HL-60 (cell line): ENCODE results near the gene PODNL1.

Experiments used
- DNase-seq, 2 experiments: peaks; one replicate each; pipeline ENCODE4 v3.0.0-alpha.2; 2010 to 2020; ENCODE audit warnings: low read depth in 1 of 2, low spot score in 1 of 2
- H3K27ac ChIP-seq: fragments of 250-450 bp; sonication (Bioruptor Pico); replicated peaks from 2 replicates; pipeline ENCODE4 v1.5.1; 2020; ENCODE audit warnings: mild to moderate bottlenecking, moderate library complexity
- H3K27me3 ChIP-seq: fragments of 250-450 bp; sonication (Bioruptor Pico); 2 replicates; pipeline ENCODE4 v1.5.1; 2021; ENCODE audit warnings: mild to moderate bottlenecking, moderate library complexity; ENCODE audit not compliant: insufficient read depth, poor library complexity, severe bottlenecking
- H3K4me3 ChIP-seq: replicated peaks from 2 replicates; pipeline ENCODE4 v1.5.1; 2011; ENCODE audit warnings: mild to moderate bottlenecking, control low read depth, low read length; ENCODE audit not compliant: insufficient read depth
- GABPA ChIP-seq: IDR thresholded peaks from 2 replicates; pipeline ENCODE4 v1.6.1; 2012; ENCODE audit warnings: low read depth
- POLR2AphosphoS5 ChIP-seq: IDR thresholded peaks from 2 replicates; pipeline ENCODE4 v1.6.1; 2012; ENCODE audit warnings: low read depth
- SPI1 ChIP-seq: IDR thresholded peaks from 2 replicates; pipeline ENCODE4 v1.6.1; 2012; ENCODE audit warnings: low read depth, mild to moderate bottlenecking, borderline replicate concordance
- TF ChIP-seq, protein P1 (sequence below): IDR thresholded peaks from 2 replicates; pipeline ENCODE4 v1.6.1; 2012; ENCODE audit warnings: low read depth; ENCODE audit not compliant: insufficient replicate concordance
- TF ChIP-seq, protein P2 (sequence below): IDR thresholded peaks from one replicate; pipeline ENCODE4 v1.5.1; 2011; ENCODE audit warnings: low read length, control low read depth, inconsistent platforms; ENCODE audit not compliant: insufficient read depth

PODNL1 gene

DNA sequence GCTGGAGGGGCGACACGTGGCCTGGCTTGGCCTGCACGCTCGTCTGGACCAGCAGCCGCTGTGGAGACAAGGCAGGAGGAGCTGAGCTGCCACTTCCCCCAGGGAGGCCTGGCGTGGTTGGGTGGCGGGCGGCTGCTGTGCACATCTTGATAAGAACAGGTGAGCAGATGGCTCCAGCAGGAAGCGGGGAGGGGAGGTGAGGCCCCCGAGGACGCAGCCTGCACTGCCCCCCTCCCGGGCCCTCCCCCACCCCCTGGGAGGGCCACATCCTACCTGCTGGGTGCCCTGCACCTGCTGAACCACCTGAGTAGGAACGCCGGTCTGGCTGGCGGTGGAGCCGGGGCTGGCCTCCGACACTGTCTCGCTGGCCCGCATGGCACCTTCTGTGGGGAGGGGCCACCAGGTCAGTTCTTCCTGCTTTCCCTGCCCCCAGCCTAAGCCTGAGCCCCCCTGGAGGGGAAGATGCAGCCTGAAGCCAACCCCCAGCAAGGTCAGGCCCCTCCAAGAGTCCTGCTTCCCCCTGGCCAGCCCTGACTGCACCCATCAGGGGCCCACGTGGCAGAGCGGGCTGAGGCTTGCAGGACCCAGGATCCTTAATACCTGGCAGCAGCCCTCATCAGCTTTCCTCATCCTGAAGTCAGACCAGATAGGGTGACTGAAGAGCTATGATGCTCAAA is 45.1 kb upstream of the PODNL1 start:
- no peak overlapping the region for H3K27ac ChIP-seq
- DNase-seq: no peak
- no peaks in the 10 kb centered on the region for H3K27me3 ChIP-seq

DNA sequence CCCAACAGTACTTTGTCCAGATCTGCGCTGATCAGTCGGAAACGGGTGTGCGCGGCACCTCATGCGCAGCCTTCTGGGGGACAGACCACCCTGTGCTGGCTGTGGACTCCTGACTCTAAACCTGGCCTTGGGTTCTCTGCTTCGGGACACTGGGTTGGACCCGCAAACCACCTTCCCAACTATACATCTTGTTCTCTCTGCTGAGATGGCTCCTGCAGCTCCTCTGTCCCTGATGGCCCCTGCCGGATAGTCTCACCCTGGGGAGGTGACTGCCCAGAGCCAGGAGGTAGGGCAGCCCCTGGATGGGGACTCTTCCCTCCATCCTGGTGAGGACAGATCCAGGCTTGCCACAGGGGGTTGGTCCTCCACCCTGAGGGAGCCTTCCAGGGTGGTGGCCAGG is 44.6 kb upstream of the PODNL1 start:
- DNase-seq: no peak
- no peaks in the 10 kb centered on the region for H3K27me3 ChIP-seq
- no peak overlapping the region for H3K27ac ChIP-seq
- TF ChIP-seq GABPA (no peak), POLR2AphosphoS5 (no peak), SPI1 (no peak)
- TF ChIP-seq, protein P1, sequence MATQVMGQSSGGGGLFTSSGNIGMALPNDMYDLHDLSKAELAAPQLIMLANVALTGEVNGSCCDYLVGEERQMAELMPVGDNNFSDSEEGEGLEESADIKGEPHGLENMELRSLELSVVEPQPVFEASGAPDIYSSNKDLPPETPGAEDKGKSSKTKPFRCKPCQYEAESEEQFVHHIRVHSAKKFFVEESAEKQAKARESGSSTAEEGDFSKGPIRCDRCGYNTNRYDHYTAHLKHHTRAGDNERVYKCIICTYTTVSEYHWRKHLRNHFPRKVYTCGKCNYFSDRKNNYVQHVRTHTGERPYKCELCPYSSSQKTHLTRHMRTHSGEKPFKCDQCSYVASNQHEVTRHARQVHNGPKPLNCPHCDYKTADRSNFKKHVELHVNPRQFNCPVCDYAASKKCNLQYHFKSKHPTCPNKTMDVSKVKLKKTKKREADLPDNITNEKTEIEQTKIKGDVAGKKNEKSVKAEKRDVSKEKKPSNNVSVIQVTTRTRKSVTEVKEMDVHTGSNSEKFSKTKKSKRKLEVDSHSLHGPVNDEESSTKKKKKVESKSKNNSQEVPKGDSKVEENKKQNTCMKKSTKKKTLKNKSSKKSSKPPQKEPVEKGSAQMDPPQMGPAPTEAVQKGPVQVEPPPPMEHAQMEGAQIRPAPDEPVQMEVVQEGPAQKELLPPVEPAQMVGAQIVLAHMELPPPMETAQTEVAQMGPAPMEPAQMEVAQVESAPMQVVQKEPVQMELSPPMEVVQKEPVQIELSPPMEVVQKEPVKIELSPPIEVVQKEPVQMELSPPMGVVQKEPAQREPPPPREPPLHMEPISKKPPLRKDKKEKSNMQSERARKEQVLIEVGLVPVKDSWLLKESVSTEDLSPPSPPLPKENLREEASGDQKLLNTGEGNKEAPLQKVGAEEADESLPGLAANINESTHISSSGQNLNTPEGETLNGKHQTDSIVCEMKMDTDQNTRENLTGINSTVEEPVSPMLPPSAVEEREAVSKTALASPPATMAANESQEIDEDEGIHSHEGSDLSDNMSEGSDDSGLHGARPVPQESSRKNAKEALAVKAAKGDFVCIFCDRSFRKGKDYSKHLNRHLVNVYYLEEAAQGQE: no peak
- TF ChIP-seq, protein P2, sequence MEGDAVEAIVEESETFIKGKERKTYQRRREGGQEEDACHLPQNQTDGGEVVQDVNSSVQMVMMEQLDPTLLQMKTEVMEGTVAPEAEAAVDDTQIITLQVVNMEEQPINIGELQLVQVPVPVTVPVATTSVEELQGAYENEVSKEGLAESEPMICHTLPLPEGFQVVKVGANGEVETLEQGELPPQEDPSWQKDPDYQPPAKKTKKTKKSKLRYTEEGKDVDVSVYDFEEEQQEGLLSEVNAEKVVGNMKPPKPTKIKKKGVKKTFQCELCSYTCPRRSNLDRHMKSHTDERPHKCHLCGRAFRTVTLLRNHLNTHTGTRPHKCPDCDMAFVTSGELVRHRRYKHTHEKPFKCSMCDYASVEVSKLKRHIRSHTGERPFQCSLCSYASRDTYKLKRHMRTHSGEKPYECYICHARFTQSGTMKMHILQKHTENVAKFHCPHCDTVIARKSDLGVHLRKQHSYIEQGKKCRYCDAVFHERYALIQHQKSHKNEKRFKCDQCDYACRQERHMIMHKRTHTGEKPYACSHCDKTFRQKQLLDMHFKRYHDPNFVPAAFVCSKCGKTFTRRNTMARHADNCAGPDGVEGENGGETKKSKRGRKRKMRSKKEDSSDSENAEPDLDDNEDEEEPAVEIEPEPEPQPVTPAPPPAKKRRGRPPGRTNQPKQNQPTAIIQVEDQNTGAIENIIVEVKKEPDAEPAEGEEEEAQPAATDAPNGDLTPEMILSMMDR: no peak
- no peak overlapping the region for H3K4me3 ChIP-seq

More for the DNA sequence above, 45.1 kb upstream of the PODNL1 start:
- TF ChIP-seq SPI1 (no peak), GABPA (no peak), POLR2AphosphoS5 (no peak)
- TF ChIP-seq, protein P2: no peak
- TF ChIP-seq, protein P1: no peak
- no peak overlapping the region for H3K4me3 ChIP-seq

DNA sequence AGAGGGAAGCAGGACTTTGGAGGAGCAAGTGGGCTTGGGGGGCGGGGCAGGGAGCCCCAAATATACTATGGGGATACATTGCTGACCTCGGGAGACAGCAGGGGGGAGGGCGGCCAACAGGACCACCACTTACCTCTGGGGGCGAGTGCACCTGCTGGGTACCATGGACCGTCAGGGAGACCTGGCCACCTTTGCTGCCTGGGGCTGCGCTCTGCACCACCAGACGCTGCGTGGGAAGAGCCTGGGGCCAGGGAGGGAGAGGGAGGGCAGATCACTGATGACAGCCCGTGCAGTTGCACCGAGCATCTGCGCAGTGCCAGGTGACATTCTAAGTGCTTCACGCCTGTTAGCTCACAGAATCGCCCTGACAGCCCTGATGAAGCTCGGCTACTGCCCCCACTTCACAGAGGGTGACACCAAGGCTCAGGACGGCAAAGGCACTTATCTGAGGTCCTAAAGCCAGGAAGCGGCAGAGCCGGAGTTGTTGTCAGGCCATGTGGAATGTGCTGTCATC is 43.8 kb upstream of the PODNL1 start:
- Histone ChIP-seq H3K4me3 (no peak overlapping the region), H3K27me3 (no peaks in the 10 kb centered on the region), H3K27ac (no peak overlapping the region)
- DNase-seq: no peak
- TF ChIP-seq, protein P1: no peak
- no peak for TF ChIP-seq POLR2AphosphoS5
- TF ChIP-seq GABPA: no peak
- TF ChIP-seq, protein P2: no peak
- no peak for TF ChIP-seq SPI1
